Right lobe of liver (tissue), 6 donors: Measurements from ENCODE around the gene ZMIZ1. TPM values are rescaled to one million over a fixed set of nuclear protein-coding genes. Genes with fewer than 3 reads are reported as not detected.
A peak's percentile ranks its signal among the peaks of the same experiment; 100 is the strongest.

Source experiments
- ATAC-seq, 4 donors: fragments of 200-7000 bp; cut with Tn5 transposase; one replicate each; pipeline ENCODE4 v1.9.1; 2020; ENCODE audit warnings: mild to moderate bottlenecking in 4 of 4, moderate library complexity in 4 of 4
- DNase-seq, 3 donors: peaks; one replicate each; pipeline ENCODE4 v3.0.0-alpha.2; 2020
- H3K27ac ChIP-seq, 3 donors: fragments of 200-600 bp; one replicate each; pipeline ENCODE4 v1.8.0; 2022
- H3K27me3 ChIP-seq, 2 donors: fragments of 200-600 bp; one replicate each; pipeline ENCODE4 v1.8.0; 2022
- H3K36me3 ChIP-seq, 4 donors: fragments of 200-600 bp; sonication (generic) in 1 of 4; one replicate each; pipeline versions ENCODE4 v1.5.1 to v1.8.0; 2017 to 2022; ENCODE audit warnings: control low read depth in 1 of 4
- H3K4me1 ChIP-seq, 4 donors: fragments of 200-600 bp; sonication (generic) in 1 of 4; one replicate each; pipeline versions ENCODE4 v1.5.1 to v1.8.0; 2017 to 2022; ENCODE audit warnings: control low read depth in 1 of 4
- H3K4me3 ChIP-seq, 3 donors: fragments of 200-600 bp; one replicate each; pipeline ENCODE4 v1.8.0; 2022
- H3K9me3 ChIP-seq, 4 donors: fragments of 200-600 bp; sonication (generic) in 1 of 4; one replicate each; pipeline versions ENCODE4 v1.5.1 to v1.8.0; 2017 to 2022; ENCODE audit warnings: control low read depth in 1 of 4
- CTCF ChIP-seq, 4 donors: fragments of 200-600 bp in 3 of 4; fragments of 450-650 bp in 1 of 4; IDR thresholded peaks; one replicate each; pipeline versions ENCODE4 v1.5.1 to v1.8.0; 2016 to 2022; ENCODE audit warnings: antibody characterized with exemption in 4 of 4, mild to moderate bottlenecking in 2 of 4
- POLR2A ChIP-seq: fragments of 450-650 bp; IDR thresholded peaks from one replicate; pipeline ENCODE4 v1.6.1; 2017; ENCODE audit warnings: antibody characterized with exemption, mild to moderate bottlenecking
- WGBS: methylation state at CpG from one replicate; pipeline ENCODE4 v1.1.6; 2018; ENCODE audit warnings: low coverage, low lambda C conversion rate; ENCODE audit not compliant: insufficient coverage; ENCODE audit errors: missing lambda C conversion rate; 5-methylcytosine and 5-hydroxymethylcytosine counted together
- intact Hi-C, 2 donors: fragments of 100-400 bp; cut with DNase I; formaldehyde crosslinking; loops; one replicate each; pipeline versions ENCODE4 v1.11.2 to v1.14.1; 2022
- total RNA-seq, 6 experiments: library from RNA; depleted of rRNA in 2 of 6; stranded (reverse); fragments of >200 nt in 2 of 6; fragmentation: NEBNext Ultra II Directional in 3 of 6; extraction: Animal tissue kit (Norgen Biotek cat#: 25700) in 3 of 6; gene quantifications; one replicate each; pipeline versions ENCODE4 v1.1.0 to v1.2.4, GENCODE V29; 2016 to 2023
- donor health status: DM: no; HTN: yes; CAD: no.
- donor health status: DM: no; HTN: no; CAD: no.
- donor health status: DM: no; HTN: no; CAD: no.
- donor health status: DM: no; HTN: yes; CAD: no.
- donor health status: DM: no; HTN: yes; CAD: no.

The ZMIZ1 gene
- total RNA-seq, 6 experiments from 2014 or later = 9.9 to 22.8 (median 12.3) TPM

DNA sequence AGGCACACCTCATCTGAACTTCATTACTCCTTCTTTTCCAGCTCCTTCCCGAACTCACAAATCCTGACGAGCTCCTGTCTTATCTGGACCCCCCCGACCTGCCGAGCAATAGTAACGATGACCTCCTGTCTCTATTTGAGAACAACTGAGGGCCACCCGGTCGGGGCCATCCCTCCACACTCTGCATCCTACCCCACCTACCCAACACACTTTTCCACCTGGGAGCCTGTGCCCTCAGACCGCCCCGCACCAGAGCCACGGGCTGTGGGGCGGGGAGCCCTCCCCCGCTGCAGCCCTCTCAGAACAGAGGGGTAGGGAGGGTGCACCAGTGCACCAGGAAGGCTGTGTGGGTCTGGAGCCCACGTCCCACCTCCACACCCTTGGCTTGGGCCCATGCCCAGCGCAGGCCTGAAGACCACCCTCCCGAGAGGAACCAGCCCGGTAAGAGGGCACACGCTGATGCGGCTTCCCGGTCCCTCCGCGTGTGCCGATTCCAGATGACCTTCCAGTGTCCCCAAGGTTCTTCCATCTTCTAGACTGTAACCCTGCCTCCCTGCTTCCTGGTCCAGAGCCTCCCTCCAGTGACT lies 243.9 kb downstream of the ZMIZ1 start:
- Histone ChIP-seq H3K36me3 (peaks cover 0 to 20% (median 8%) of the 10 kb centered on the region in 4 donors), H3K27me3 (no peaks in the 10 kb centered on the region), H3K27ac (no peak overlapping the region), H3K4me3 (no peak overlapping the region), H3K4me1 (no peaks in the 10 kb centered on the region), H3K9me3 (no peaks in the 10 kb centered on the region)
- 93% methylated on average over 3 of the region's 22 CpGs for whole genome bisulfite sequencing
- TF ChIP-seq POLR2A = no peak
- no peak for TF ChIP-seq CTCF (IDR thresholded peaks at IDR 0.05)
- ATAC-seq (no peak), DNase-seq (peak in 2 of 3 donors; percentile 18 to 37)
- intact Hi-C loops = no loop called here

- WGBS = 75% methylated on average over 5 of the region's 8 CpGs
- intact Hi-C loops = no loop called here
- Histone ChIP-seq H3K9me3 (no peaks in the 10 kb centered on the region), H3K27me3 (no peaks in the 10 kb centered on the region), H3K4me3 (no peak overlapping the region), H3K4me1 (no peaks in the 10 kb centered on the region), H3K36me3 (peaks cover 0 to 16% (median 4%) of the 10 kb centered on the region in 4 donors), H3K27ac (no peak overlapping the region)
- DNase-seq (no peak), ATAC-seq (no peak)
- TF ChIP-seq CTCF (IDR thresholded peaks at IDR 0.05) (no peak), POLR2A (no peak)
These were observed 244.6 kb downstream of the ZMIZ1 start for GRCh38 chr10:79313320-79313719.

DNA sequence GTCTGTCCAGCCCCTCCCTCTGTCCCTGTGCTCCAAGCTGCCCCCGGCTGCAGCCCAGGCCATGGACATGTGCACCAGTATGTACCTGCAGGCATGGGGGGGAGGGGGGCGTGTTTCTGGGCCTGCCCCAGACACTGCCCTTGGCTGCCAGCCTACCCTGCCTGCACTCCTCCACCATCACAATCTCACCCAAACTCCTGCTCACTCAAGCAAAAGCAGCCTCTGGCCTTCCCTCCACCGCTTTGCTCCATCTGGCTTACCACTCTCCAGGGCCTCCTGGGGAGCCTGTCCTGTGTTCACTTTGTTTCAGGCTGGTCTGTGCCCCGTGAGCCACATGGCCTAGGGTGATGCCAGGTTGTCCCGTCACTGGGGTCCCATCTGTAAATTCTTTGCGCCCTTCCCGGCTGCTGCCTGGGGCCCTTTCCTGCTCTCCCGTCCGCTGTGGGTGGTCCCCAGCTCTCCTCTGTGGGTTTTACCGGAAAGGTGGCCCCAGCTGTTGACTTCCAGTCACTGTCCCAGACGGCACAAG lies 245.2 kb downstream of the ZMIZ1 start:
- H3K4me3 ChIP-seq = no peak overlapping the region
- WGBS = 75% methylated on average over 9 of the region's 11 CpGs
- peaks cover 0 to 10% (median under 1%) of the 10 kb centered on the region in 4 donors for H3K36me3 ChIP-seq
- intact Hi-C loops = no loop called here
- peak in 2 of 3 donors; percentile 15 to 38 for DNase-seq
- no peak for TF ChIP-seq CTCF (IDR thresholded peaks at IDR 0.05)
- no peak for TF ChIP-seq POLR2A
- no peaks in the 10 kb centered on the region for H3K4me1 ChIP-seq
- H3K27me3 ChIP-seq = no peaks in the 10 kb centered on the region
- no peaks in the 10 kb centered on the region for H3K9me3 ChIP-seq
- peak in 1 of 4 donors; percentile 4 for ATAC-seq
- H3K27ac ChIP-seq = no peak overlapping the region

- peak in 2 of 3 donors; percentile 18 to 45 for DNase-seq
- intact Hi-C loops = no loop called here
- TF ChIP-seq CTCF (IDR thresholded peaks at IDR 0.05) (no peak), POLR2A (no peak)
- no peak for ATAC-seq
- H3K4me3 ChIP-seq = no peak overlapping the region
- H3K27ac ChIP-seq = no peak overlapping the region
- 78% methylated on average over 7 of the region's 25 CpGs for WGBS
- H3K27me3 ChIP-seq = no peaks in the 10 kb centered on the region
- H3K4me1 ChIP-seq = no peaks in the 10 kb centered on the region
- no peaks in the 10 kb centered on the region for H3K9me3 ChIP-seq
- H3K36me3 ChIP-seq = peaks cover 0 to 6% (median 0%) of the 10 kb centered on the region in 4 donors
These were observed 246.2 kb downstream of the ZMIZ1 start for GRCh38 chr10:79314761-79315601.
